Activated B cell treated with CpG ODN at 0.5 μM for 24 hours (primary cell): ENCODE results near the gene CFLAR. TPM values are rescaled to one million over a fixed set of nuclear protein-coding genes. Genes with fewer than 3 reads are reported as not detected.

Experiments used
- ATAC-seq: fragments of 200-7000 bp; cut with Tn5 transposase; one replicate; pipeline ENCODE4 v1.10.0; 2021; ENCODE audit warnings: low read depth, mild to moderate bottlenecking, moderate library complexity
- CTCF ChIA-PET: fragments of 350-600 bp; sonication (Branson Sonifier 250); formaldehyde crosslinking; loops from one replicate; lab custom pipeline; 2021; ENCODE audit warnings: antibody characterized with exemption; lab: Charles Lee
- POLR2A ChIA-PET: fragments of 350-600 bp; sonication (Branson Sonifier 250); formaldehyde crosslinking; loops from one replicate; lab custom pipeline; 2021; ENCODE audit warnings: antibody characterized with exemption; lab: Charles Lee
- DNase-seq: peaks from one replicate; pipeline ENCODE4 v3.0.0; 2022
- H3K27ac Mint-ChIP-seq: one replicate; pipeline ENCODE4 v1.8.0; 2020; ENCODE audit warnings: mixed read lengths
- H3K27me3 Mint-ChIP-seq: one replicate; pipeline ENCODE4 v1.8.0; 2021; ENCODE audit warnings: mixed read lengths
- H3K36me3 Mint-ChIP-seq: one replicate; pipeline ENCODE4 v1.8.0; 2021; ENCODE audit warnings: low read depth, mixed read lengths
- H3K4me1 Mint-ChIP-seq: one replicate; pipeline ENCODE4 v1.8.0; 2021; ENCODE audit warnings: mixed read lengths
- H3K4me3 Mint-ChIP-seq: one replicate; pipeline ENCODE4 v1.8.0; 2020; ENCODE audit warnings: mild to moderate bottlenecking, mixed read lengths
- H3K9me3 Mint-ChIP-seq: one replicate; pipeline ENCODE4 v1.8.0; 2020; ENCODE audit warnings: mixed read lengths
- intact Hi-C: fragments of 100-400 bp; cut with micrococcal nuclease; formaldehyde crosslinking; loops from one replicate; pipeline ENCODE4 v1.15.1; 2024
- total RNA-seq: library from RNA; stranded (reverse); gene quantifications from 2 replicates; pipeline ENCODE4 v1.2.3, GENCODE V29; 2022
- TF ChIP-seq, protein P1 (sequence below): fragments of 200-600 bp; IDR thresholded peaks from one replicate; pipeline ENCODE4 v1.8.0; 2022; ENCODE audit warnings: antibody characterized with exemption, mild to moderate bottlenecking

CFLAR gene
- total RNA-seq, 1 donor from 2014 or later, result 320 TPM

DNA sequence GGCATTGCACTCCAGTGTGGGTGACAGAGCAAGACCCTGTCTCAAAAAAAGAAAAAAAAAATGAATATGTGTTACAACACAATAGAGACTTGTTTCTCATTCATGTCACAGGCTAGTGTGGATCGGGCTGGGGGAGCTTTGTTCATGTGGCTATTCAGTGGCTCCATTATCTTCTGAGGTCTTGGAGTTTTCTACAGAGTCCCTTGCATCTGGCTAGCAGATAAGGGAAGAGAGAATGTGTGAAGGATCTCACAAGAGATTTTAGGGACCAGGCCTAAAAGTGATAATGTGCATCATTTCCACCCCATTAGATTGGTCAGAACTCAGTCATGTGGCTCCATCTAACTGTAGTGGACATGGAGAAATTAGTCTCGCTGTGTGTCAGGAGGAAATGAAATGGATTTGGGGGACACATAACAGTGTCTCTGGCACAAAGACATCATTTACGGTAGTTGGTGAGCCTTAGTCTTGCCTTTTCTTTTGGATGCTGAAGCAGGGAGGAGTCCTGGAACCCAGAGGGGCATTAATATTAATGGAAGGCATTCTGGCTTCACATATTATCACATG, 34.6 kb downstream of the CFLAR start:
- no peaks in the 10 kb centered on the region for H3K27me3 Mint-ChIP-seq
- no peak overlapping the region for H3K4me3 Mint-ChIP-seq
- ChIA-PET POLR2A (interaction anchor here (0.5 to 7.4 kb wide), 6 partner anchors 13 to 286 kb away, joined by 3 to 84 read pairs (median 4); partner anchors contain the start of genes CFLAR and CLK1), CTCF (interaction anchor here (0.8 to 1.5 kb wide), 4 partner anchors 32 to 187 kb away, joined by 3 read pairs; partner anchors contain the start of gene ORC2)
- ATAC-seq (no peak), DNase-seq (no peak)
- intact Hi-C loops, result loop anchor here (1.0 kb wide), 1 partner anchor 32 kb away; no protein-coding TSS in a partner anchor
- peak overlapping the region; percentile 95 for H3K27ac Mint-ChIP-seq
- H3K9me3 Mint-ChIP-seq, result no peaks in the 10 kb centered on the region
- peaks cover 44% of the 10 kb centered on the region for H3K4me1 Mint-ChIP-seq
- H3K36me3 Mint-ChIP-seq, result peaks cover 75% of the 10 kb centered on the region
- TF ChIP-seq, protein P1, sequence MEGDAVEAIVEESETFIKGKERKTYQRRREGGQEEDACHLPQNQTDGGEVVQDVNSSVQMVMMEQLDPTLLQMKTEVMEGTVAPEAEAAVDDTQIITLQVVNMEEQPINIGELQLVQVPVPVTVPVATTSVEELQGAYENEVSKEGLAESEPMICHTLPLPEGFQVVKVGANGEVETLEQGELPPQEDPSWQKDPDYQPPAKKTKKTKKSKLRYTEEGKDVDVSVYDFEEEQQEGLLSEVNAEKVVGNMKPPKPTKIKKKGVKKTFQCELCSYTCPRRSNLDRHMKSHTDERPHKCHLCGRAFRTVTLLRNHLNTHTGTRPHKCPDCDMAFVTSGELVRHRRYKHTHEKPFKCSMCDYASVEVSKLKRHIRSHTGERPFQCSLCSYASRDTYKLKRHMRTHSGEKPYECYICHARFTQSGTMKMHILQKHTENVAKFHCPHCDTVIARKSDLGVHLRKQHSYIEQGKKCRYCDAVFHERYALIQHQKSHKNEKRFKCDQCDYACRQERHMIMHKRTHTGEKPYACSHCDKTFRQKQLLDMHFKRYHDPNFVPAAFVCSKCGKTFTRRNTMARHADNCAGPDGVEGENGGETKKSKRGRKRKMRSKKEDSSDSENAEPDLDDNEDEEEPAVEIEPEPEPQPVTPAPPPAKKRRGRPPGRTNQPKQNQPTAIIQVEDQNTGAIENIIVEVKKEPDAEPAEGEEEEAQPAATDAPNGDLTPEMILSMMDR, result no peak

DNA sequence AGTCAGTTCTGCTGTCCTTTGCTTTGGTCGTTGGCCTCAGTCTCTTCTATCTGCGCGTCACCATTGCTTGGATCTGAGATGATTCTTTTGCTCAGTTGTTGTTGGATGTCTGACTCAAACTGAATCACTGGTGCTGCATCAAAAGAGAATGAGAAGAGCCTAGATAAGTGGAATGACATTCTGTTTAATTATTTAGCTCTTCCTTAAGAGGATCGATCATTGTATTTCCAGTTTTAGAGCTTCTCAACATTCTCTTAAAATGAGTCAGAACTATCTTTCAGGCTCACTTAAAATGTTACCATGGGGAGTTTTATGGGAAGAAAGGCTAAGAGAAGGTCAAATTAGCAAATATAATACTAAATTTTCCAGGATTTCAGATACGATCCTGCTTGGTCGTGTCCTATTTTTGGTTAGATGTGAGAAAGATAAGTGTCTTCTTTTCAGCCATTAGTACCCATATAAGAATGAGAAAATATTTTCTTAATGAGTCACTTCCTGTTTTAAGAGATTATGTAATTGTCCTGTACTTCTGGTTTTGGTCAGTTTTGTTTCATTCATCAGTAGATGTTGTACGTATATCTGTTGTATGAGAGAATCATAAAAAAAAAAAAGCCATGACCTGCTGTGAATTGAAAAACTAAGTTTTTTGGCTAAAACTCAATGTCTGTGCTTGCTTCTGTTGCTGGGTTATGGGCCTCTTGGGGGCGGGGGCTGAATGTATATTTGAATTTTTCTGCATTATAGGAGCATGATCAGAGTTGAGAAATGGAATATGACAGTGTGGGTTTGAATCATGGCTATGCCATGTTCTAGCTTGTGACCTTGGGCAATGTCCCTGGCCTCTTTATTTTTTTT, 35.4 kb downstream of the CFLAR start:
- Mint-ChIP-seq H3K27ac (peak overlapping the region; percentile 95), H3K4me1 (peaks cover 52% of the 10 kb centered on the region), H3K27me3 (no peaks in the 10 kb centered on the region), H3K9me3 (no peaks in the 10 kb centered on the region), H3K36me3 (peaks cover 79% of the 10 kb centered on the region), H3K4me3 (peak overlapping the region; percentile 71)
- intact Hi-C loops, result loop anchor here (1.0 kb wide), 1 partner anchor 33 kb away; no protein-coding TSS in a partner anchor
- TF ChIP-seq, protein P1, result no peak
- ChIA-PET POLR2A (interaction anchor here (0.5 to 7.4 kb wide), 7 partner anchors 14 to 1301 kb away, joined by 3 to 84 read pairs (median 4); partner anchors contain the start of genes CFLAR and NIF3L1), CTCF (interaction anchor here (0.8 to 1.5 kb wide), 4 partner anchors 33 to 188 kb away, joined by 3 read pairs; partner anchors contain the start of gene ORC2)
- DNase-seq (no peak), ATAC-seq (peak; percentile 78)

DNA sequence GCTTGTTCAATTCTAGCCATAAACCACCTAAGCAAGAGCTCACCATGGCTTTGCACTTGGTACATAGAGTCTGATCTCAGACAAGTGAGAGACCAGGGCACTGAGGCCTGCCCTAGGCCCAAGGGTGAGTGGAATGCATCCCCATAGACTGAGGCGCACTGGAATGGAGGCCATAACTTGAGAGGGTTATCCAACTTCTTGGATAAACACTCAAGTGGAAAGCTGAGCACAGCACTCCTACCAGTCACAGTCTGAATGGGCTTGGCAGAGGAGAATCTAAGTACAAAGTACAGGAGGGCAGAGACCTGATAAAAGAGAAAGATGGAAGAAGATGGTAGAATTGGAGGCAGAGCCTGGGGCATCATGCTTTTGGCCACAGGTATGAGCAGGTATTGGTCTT, 36.6 kb downstream of the CFLAR start:
- intact Hi-C loops, result no loop called here
- ATAC-seq (no peak), DNase-seq (no peak)
- TF ChIP-seq, protein P1, result no peak
- peaks cover 82% of the 10 kb centered on the region for H3K36me3 Mint-ChIP-seq
- H3K27ac Mint-ChIP-seq, result peak overlapping the region; percentile 22
- no peaks in the 10 kb centered on the region for H3K27me3 Mint-ChIP-seq
- no peak overlapping the region for H3K4me3 Mint-ChIP-seq
- no peaks in the 10 kb centered on the region for H3K9me3 Mint-ChIP-seq
- ChIA-PET CTCF (interaction anchor here (1.4 kb wide), 1 partner anchor 25 kb away, joined by 5 read pairs; no protein-coding TSS in a partner anchor), POLR2A (interaction anchor here (0.7 to 7.4 kb wide), 3 partner anchors 20 to 42 kb away, joined by 3 to 84 read pairs (median 3); partner anchors contain the start of gene CFLAR)
- H3K4me1 Mint-ChIP-seq, result peaks cover 64% of the 10 kb centered on the region

DNA sequence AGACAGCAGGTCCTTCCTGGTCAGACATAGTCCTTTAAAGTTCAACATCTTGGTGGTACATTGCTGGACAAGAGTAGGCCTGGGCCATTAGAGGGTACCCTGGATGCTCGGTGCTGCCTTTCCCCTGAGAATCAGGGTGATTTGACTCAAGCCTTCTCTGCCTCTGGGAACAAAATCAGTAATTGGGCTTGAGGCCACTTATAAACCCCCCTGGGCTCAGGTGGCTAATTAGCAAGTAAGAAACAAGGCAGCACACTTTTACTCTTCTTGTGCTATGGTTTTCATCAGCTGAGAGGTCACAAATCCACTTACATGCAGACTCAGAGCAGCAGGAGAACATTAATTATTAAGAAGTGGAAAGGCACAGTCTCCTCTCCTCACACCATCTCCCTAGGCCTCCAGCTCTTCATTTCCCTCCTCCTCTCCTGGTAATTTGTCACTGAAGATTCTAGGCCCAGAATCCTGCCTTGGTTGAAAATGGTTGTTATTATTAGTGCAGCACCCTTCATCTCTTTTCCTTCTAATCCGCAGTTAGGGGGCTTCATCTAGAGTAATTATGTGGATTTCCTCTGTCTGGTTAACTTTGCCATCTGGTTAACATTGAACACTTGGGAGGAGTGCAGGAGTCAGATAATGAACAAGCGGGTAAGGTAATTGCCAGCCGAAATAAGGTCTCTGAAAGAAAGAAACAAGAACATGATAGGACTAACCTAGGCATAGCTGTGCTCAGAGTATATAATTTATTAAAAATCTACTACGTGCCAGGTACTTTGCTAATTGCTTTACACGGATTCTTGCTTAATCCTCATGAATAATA, 37.2 kb downstream of the CFLAR start:
- H3K27me3 Mint-ChIP-seq, result no peaks in the 10 kb centered on the region
- peaks cover 88% of the 10 kb centered on the region for H3K36me3 Mint-ChIP-seq
- peaks cover 70% of the 10 kb centered on the region for H3K4me1 Mint-ChIP-seq
- H3K9me3 Mint-ChIP-seq, result no peaks in the 10 kb centered on the region
- DNase-seq (no peak), ATAC-seq (no peak)
- TF ChIP-seq, protein P1, result no peak
- ChIA-PET CTCF (interaction anchor here (0.8 to 1.4 kb wide), 2 partner anchors 24 to 36 kb away, joined by 3 to 5 read pairs; no protein-coding TSS in a partner anchor), POLR2A (interaction anchor here (0.7 to 7.4 kb wide), 3 partner anchors 20 to 42 kb away, joined by 3 to 84 read pairs (median 3); partner anchors contain the start of gene CFLAR)
- no peak overlapping the region for H3K4me3 Mint-ChIP-seq
- intact Hi-C loops, result no loop called here
- peak overlapping the region; percentile 22 for H3K27ac Mint-ChIP-seq
